ENCODE measurements around the gene NSG2. TPM values are rescaled to one million over a fixed set of nuclear protein-coding genes. Genes with fewer than 3 reads are reported as not detected.
"Not testable (repeated sequence)": the region's sequence is repeated elsewhere in the genome, so short reads cannot be mapped to it uniquely, and the experiment has no call there.

NSG2 gene
- total RNA-seq, 1 donor from 2014 or later, result 0.16 TPM

GRCh38 chr5:174098694-174099093, 53.2 kb downstream of the NSG2 start:
- no peak for DNase-seq (ENCODE audit: low spot score)

DNA sequence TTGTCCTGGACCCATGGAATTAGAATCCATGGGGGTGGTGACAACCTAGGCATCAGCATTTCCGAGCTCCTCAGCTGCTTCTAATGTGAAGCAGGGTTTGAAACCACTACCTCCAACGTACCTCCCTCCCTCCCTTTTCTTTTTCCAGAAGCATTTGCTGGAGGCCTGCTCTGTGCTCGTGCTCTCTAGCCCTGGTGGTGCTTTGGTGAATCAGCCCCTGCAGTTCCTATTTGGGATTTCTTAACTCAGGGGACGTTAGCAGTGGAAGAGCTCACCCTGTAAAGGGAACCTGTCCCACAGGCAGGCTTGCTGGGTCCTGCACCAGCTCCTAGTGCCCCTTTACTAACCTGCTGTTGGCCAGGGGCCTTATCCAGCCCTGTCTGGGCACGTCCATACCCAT, 55.0 kb downstream of the NSG2 start:
- DNase-seq (ENCODE audit: low spot score), result no peak

DNA sequence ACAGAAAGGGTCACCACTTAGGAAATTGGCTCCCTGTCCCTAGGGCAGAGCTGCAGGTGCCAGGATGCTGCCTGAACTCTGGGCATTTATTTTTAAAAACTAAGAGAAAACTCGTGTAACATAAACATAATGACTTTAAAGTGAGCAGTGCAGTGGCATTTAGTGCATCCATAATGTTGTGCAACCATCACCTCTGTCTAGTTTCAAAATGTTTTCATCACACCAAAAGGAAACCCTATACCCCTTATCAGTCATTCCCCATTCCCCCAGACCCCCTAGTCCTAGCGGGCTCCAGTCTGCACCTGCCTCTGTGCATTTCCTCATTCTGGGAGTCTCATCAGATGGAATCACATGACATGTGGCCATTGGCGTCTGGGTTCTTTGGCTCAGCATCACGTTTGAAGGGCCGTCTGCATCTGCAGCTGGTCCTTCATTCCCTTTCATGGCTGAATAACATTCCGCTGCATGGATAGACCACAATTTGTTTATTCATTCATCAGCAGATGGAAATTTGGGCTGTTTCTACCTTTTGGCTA, 55.8 kb downstream of the NSG2 start:
- DNase-seq (ENCODE audit: low spot score), result no peak

GRCh38 chr5:174102574-174102973, 57.1 kb downstream of the NSG2 start:
- DNase-seq (ENCODE audit: low spot score), result not testable (repeated sequence)

DNA sequence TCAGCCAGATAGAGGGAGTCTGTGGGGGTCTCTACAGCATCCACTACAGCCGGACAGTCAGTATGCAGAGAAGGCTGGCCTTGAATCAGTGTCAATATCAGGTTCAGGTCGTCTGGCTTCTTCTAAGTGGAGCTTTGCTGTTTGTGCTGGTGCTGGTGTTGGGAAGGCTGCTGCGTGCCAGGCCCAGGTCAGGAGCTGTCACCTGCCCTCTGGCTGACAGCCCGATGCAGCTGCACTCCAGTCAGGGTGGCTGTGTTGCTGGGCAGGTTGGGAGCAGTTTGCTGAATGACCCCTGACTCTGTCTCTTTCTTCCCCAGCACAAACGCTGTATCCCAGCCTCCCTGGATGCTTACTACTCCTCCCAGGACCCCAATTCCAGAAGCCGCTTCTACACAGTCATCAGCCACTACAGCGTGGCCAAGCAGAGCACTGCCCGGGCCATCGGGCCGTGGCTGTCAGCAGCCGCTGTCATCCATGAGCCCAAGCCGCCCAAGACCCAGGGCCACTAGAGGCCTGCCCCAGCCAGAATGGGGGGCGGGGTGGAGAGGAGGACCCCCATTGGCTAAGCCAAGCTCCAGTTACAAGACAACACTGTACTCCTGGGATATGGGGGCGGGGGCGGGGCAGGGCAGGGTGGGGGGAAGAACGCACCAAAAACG, 61.6 kb downstream of the NSG2 start:
- no peak for DNase-seq (ENCODE audit: low spot score)

- DNase-seq (ENCODE audit: low spot score), result no peak
Measured at GRCh38 chr5:174108745-174109144, 63.2 kb downstream of the NSG2 start.

DNA sequence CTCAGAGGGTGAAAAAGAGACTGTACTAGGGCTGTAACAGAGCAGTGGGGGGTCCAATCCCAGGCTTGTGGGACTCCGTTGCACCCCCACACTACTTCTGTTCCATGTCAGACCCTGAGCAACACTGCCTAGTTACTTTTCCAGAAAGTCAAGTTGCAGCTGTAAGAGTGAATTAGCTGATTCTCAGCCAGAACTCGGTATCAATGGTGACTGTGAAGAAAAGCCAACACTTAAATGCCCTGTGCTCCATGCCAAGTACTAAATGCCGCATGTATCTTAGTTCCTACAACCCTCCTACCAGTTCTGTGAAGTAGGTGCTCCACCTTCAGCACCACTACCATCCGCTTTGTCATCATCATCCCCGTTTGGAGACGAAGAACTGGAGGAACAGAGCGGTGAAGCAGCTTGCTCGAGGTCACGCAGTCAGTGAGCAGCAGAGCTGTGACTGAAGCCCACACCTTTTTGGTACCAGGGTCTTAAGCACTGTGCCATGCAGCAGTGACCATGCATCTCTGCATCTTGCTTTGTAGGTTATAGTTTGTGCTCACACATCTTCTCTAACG, 64.3 kb downstream of the NSG2 start:
- no peak for DNase-seq (ENCODE audit: low spot score)

GRCh38 chr5:174110310-174110709, 64.8 kb downstream of the NSG2 start:
- DNase-seq (ENCODE audit: low spot score), result no peak

GRCh38 chr5:174111287-174111973, 65.9 kb downstream of the NSG2 start:
- DNase-seq (ENCODE audit: low spot score), result no peak

- no peak for DNase-seq (ENCODE audit: low spot score)
Measured at GRCh38 chr5:174115226-174115625, 69.7 kb downstream of the NSG2 start.

GRCh38 chr5:174118823-174119467, 73.4 kb downstream of the NSG2 start:
- no peak for DNase-seq (ENCODE audit: low spot score)

DNA sequence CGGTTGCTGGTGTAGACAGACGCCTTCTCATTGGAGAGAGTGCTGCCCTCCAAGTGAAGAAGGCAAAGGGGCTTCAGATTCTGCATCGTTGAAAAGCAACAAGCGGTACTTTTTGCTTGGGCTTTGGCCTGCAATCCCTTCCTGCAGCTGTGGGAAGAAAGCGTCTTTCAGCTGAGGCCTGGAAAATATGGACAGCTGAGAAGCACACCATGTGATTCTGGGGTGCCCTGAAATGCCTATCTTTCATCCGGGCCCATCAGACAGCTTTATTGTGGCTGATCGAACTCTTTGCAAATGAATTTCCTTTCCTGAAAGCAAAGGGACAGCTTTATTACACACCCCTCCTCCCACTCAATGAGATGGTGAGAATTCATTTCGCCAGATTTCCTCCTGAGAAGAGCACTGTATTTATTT, 74.0 kb downstream of the NSG2 start:
- no peak for DNase-seq (ENCODE audit: low spot score)

DNA sequence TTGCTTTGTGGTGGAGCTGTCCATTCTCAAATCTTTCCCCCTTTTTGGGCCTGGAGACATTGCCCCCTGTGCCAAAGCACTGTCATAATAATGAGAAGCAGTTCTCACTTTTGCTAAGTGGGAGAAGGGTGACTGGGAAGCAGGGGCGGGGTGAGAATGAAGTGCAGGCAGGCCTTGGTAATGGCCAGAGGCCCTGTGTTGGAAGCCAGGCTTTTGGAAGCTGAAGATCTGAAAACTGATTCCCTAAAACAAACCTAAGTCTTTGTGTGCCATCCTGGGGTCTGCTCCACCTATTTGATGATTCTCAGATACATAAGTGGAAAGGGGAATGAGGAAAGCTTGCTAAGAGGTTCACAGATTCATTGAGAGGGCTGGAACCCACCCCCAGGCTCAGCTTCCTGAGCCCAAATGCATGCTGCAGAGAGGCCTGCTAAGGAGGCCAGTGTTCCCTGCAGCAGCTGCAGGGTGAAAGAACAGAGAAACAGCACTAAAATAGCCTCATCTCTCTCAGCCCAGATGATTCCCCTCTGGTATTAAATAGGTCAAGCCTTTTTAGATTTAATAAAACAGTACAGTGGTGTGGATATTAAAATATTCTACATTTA, 75.0 kb downstream of the NSG2 start:
- no peak for DNase-seq (ENCODE audit: low spot score)

DNA sequence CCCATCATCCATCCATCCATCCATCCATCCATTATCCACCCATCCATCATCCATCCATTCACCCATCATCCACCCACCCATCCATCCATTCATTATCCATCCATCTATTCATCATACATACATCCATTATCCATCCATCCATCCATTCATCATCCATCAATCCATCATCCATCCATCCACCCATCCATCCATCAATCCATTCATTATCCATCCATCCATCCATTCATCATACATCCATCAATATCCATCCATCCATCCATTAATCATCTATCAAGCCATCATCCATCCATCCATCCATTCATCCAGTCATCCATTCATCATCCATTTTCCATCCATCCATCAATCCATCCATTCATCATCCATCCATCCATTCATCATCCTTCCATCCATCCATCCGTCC, 89.0 kb downstream of the NSG2 start:
- DNase-seq (ENCODE audit: low spot score), result no peak

GRCh38 chr5:174139623-174140022, 94.1 kb downstream of the NSG2 start:
- DNase-seq (ENCODE audit: low spot score), result no peak

GRCh38 chr5:174140452-174141020, 95.0 kb downstream of the NSG2 start:
- DNase-seq (ENCODE audit: low spot score), result no peak

DNA sequence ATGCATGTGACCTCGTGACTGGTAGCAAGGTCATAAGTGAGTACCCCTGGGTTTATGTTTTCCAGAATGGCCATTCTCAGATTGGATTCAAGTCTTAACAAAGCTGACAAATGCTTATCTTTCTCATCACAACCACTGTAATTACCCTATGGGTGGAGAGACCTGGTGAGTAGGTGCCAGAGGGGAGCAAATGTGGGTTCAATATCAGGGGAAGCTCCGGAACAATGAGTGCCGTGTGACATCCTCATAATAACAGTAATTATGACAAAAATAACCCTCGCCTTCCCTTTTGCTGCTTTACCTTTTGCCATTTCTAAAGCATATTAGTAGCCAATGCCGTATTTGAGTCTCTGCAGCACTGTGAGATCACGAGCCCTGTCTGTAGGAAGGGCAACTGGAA, 95.9 kb downstream of the NSG2 start:
- DNase-seq (ENCODE audit: low spot score), result no peak

DNA sequence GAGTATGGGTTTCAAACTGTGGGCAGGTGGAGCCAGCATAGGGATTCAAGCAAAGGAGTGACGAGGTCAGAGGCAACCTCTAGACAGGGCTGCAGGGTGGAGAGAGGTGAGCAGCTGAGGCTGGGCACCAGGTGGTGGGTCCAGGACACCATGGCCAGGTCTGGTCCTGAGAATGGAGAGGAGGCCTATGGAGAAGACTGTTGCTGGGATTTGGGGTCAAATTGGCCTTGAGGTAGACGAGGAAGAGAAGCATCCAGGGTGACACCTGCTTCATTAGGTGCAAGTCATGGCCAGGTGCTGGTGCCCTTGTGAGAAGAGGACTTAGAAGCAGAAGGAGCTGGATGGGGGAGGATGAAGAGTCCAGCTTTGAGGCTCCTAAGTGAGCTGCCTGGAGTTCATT, 99.6 kb downstream of the NSG2 start:
- no peak for DNase-seq (ENCODE audit: low spot score)

GRCh38 chr5:174145821-174146220, 100.3 kb downstream of the NSG2 start:
- no peak for DNase-seq (ENCODE audit: low spot score)

- no peak for DNase-seq (ENCODE audit: low spot score)
Measured at GRCh38 chr5:174146556-174146955, 101.0 kb downstream of the NSG2 start.

- DNase-seq (ENCODE audit: low spot score), result not testable (repeated sequence)
Measured at GRCh38 chr5:174147012-174147411, 101.5 kb downstream of the NSG2 start.

Data from mesenteric fat pad (tissue), 1 donor.